H1 (cell line): ENCODE measurements around the gene LCA5L. TPM values are rescaled to one million over a fixed set of nuclear protein-coding genes. Genes with fewer than 3 reads are reported as not detected.

ENCODE experiments used
- CTCF ChIA-PET: fragments of 300-600 bp; sonication (Branson Sonifier 250); formaldehyde crosslinking; loops from one replicate; lab custom pipeline; 2021; ENCODE audit not compliant: partially characterized antibody; lab: Charles Lee
- POLR2A ChIA-PET: fragments of 300-600 bp; sonication (Branson Sonifier 250); formaldehyde crosslinking; loops from one replicate; lab custom pipeline; 2021; ENCODE audit warnings: inconsistent platforms; ENCODE audit not compliant: partially characterized antibody; lab: Charles Lee
- DNase-seq, 2 experiments: peaks; one replicate each; pipeline versions ENCODE4 v3.0.0 to v3.0.0-alpha.2; 2010 to 2022; ENCODE audit warnings: low spot score in 2 of 2, low read depth in 1 of 2, mixed read lengths in 1 of 2
- FAIRE-seq: peaks from 2 replicates; lab custom pipeline; 2011; peaks lifted over from hg19 to GRCh38; lab: Jason Lieb, UNC
- H2AFZ ChIP-seq: 2 replicates; pipeline ENCODE4 v1.8.1; 2012; ENCODE audit warnings: low read length, inconsistent platforms
- H2AK5ac ChIP-seq: 2 replicates; pipeline ENCODE4 v1.6.1; 2013; ENCODE audit warnings: low read depth, low read length
- H2BK120ac ChIP-seq: replicated peaks from 2 replicates; pipeline ENCODE3; 2013; ENCODE audit warnings: low read depth, low read length, inconsistent platforms
- H2BK12ac ChIP-seq: 2 replicates; pipeline ENCODE4 v1.6.1; 2013; ENCODE audit warnings: low read depth, low read length
- H2BK15ac ChIP-seq: 2 replicates; pipeline ENCODE4 v1.6.1; 2013; ENCODE audit warnings: low read length
- H2BK20ac ChIP-seq: 2 replicates; pipeline ENCODE4 v1.6.1; 2013; ENCODE audit warnings: low read length
- H2BK5ac ChIP-seq: 2 replicates; pipeline ENCODE4 v1.6.1; 2013; ENCODE audit warnings: low read depth, low read length
- H3K14ac ChIP-seq: 2 replicates; pipeline ENCODE4 v1.6.1; 2013; ENCODE audit warnings: inconsistent platforms; ENCODE audit not compliant: insufficient read length
- H3K18ac ChIP-seq: 2 replicates; pipeline ENCODE4 v1.6.1; 2013; ENCODE audit warnings: low read length; ENCODE audit errors: extremely low read depth
- H3K23ac ChIP-seq: 2 replicates; pipeline ENCODE4 v1.6.1; 2013; ENCODE audit warnings: inconsistent platforms; ENCODE audit not compliant: insufficient read length
- H3K23me2 ChIP-seq: 2 replicates; pipeline ENCODE4 v1.6.1; 2013; ENCODE audit warnings: low read depth, low read length
- H3K27ac ChIP-seq: 2 replicates; pipeline ENCODE4 v1.6.1; 2011; ENCODE audit warnings: low read depth, low read length, inconsistent platforms
- H3K27me3 ChIP-seq, 4 experiments: replicated peaks in 1 of 4; 1 replicate in 1 of 4; 2 replicates in 3 of 4; pipeline versions ENCODE4 v1.6.1 to v1.8.1; 2011 to 2013; ENCODE audit warnings: low read length in 3 of 4, mild to moderate bottlenecking in 3 of 4, inconsistent platforms in 2 of 4, mixed read lengths in 2 of 4, moderate library complexity in 1 of 4; ENCODE audit not compliant: control insufficient read depth in 3 of 4, insufficient read depth in 3 of 4; ENCODE audit errors: extremely low read depth in 1 of 4
- H3K36me3 ChIP-seq, 4 experiments: 2 replicates each; pipeline versions ENCODE4 v1.6.1 to v1.8.1; 2011 to 2013; ENCODE audit warnings: mild to moderate bottlenecking in 4 of 4, low read length in 3 of 4, moderate library complexity in 2 of 4, control low read depth in 1 of 4, inconsistent platforms in 1 of 4; ENCODE audit not compliant: insufficient read depth in 4 of 4, control insufficient read depth in 2 of 4
- H3K4ac ChIP-seq: replicated peaks from 2 replicates; pipeline ENCODE3; 2013; ENCODE audit warnings: low read length, low read depth, mixed read lengths, inconsistent platforms; ENCODE audit not compliant: insufficient read length
- H3K4me1 ChIP-seq, 4 experiments: replicated peaks in 1 of 4; 1 replicate in 1 of 4; 2 replicates in 3 of 4; pipeline versions ENCODE4 v1.6.1 to v1.8.1; 2011 to 2013; ENCODE audit warnings: low read length in 3 of 4, inconsistent platforms in 2 of 4, mixed read lengths in 1 of 4; ENCODE audit not compliant: insufficient read depth in 4 of 4, control insufficient read depth in 3 of 4
- H3K4me2 ChIP-seq, 2 experiments: 2 replicates each; pipeline versions ENCODE4 v1.6.1 to v1.8.1; 2011 to 2013; ENCODE audit warnings: low read depth in 2 of 2, low read length in 2 of 2, control low read depth in 1 of 2, inconsistent platforms in 1 of 2, mild to moderate bottlenecking in 1 of 2; ENCODE audit not compliant: insufficient read depth in 1 of 2
- H3K4me3 ChIP-seq, 4 experiments: fragments of 200-600, 300-600 bp in 1 of 4; sonication (generic), shearing (Covaris generic), sonication (Bioruptor Twin) in 1 of 4; 2 replicates each; pipeline versions ENCODE4 v1.5.1 to v1.8.1; 2011 to 2016; ENCODE audit warnings: low read length in 4 of 4, low read depth in 3 of 4, control low read depth in 2 of 4, inconsistent platforms in 2 of 4, mild to moderate bottlenecking in 2 of 4, mixed read lengths in 1 of 4, moderate library complexity in 1 of 4; ENCODE audit not compliant: insufficient read depth in 2 of 4; ENCODE audit errors: extremely low read depth in 1 of 4
- H3K56ac ChIP-seq: replicated peaks from 2 replicates; pipeline ENCODE3; 2013; ENCODE audit warnings: low read depth, mild to moderate bottlenecking, mixed read lengths, low read length, inconsistent platforms; ENCODE audit not compliant: insufficient read length
- H3K79me1 ChIP-seq: 2 replicates; pipeline ENCODE4 v1.6.1; 2013; ENCODE audit warnings: low read depth, low read length, control low read depth
- H3K79me2 ChIP-seq, 2 experiments: 2 replicates each; pipeline versions ENCODE4 v1.6.1 to v1.8.1; 2012 to 2013; ENCODE audit warnings: low read length in 2 of 2, mild to moderate bottlenecking in 2 of 2, inconsistent platforms in 1 of 2; ENCODE audit not compliant: insufficient read depth in 2 of 2, control insufficient read depth in 1 of 2
- H3K9ac ChIP-seq, 4 experiments: replicated peaks in 1 of 4; 1 replicate in 1 of 4; 2 replicates in 3 of 4; pipeline versions ENCODE4 v1.6.1 to v1.8.1; 2011 to 2013; ENCODE audit warnings: low read depth in 3 of 4, low read length in 3 of 4, control low read depth in 2 of 4, mild to moderate bottlenecking in 2 of 4, moderate library complexity in 2 of 4, inconsistent platforms in 1 of 4; ENCODE audit errors: extremely low read depth in 1 of 4
- H3K9me3 ChIP-seq, 2 experiments: 2 replicates each; pipeline versions ENCODE4 v1.6.1 to v1.8.1; 2012 to 2013; ENCODE audit warnings: mild to moderate bottlenecking in 2 of 2, moderate library complexity in 2 of 2, control low read depth in 1 of 2, inconsistent platforms in 1 of 2, low read depth in 1 of 2, low read length in 1 of 2, mixed read lengths in 1 of 2; ENCODE audit not compliant: insufficient read depth in 2 of 2
- H4K20me1 ChIP-seq, 2 experiments: replicated peaks in 1 of 2; 2 replicates each; pipeline versions ENCODE3 to v1.8.1; 2011 to 2013; ENCODE audit warnings: inconsistent platforms in 2 of 2, low read length in 2 of 2, mild to moderate bottlenecking in 1 of 2; ENCODE audit not compliant: insufficient read depth in 2 of 2, control insufficient read depth in 1 of 2
- H4K5ac ChIP-seq: 2 replicates; pipeline ENCODE4 v1.6.1; 2013; ENCODE audit warnings: low read length, low read depth, mixed read lengths, inconsistent platforms; ENCODE audit not compliant: insufficient read length
- H4K8ac ChIP-seq: 2 replicates; pipeline ENCODE4 v1.8.0; 2013; ENCODE audit warnings: mild to moderate bottlenecking, moderate library complexity, low read length, inconsistent platforms; ENCODE audit not compliant: insufficient read depth; ENCODE audit errors: extremely low read depth
- H4K91ac ChIP-seq: replicated peaks from 2 replicates; pipeline ENCODE3; 2013; ENCODE audit warnings: low read length, mixed read lengths, inconsistent platforms; ENCODE audit not compliant: insufficient read length
- BCL11A ChIP-seq, 2 experiments: IDR thresholded peaks; one replicate each; pipeline ENCODE4 v1.6.1; 2011; ENCODE audit warnings: low read depth in 2 of 2, low read length in 2 of 2, mild to moderate bottlenecking in 2 of 2
- GTF2F1 ChIP-seq: IDR thresholded peaks from 2 replicates; pipeline ENCODE4 v1.6.1; 2012; ENCODE audit warnings: low read depth, low read length, improper control_type of control experiment, borderline replicate concordance
- POU5F1 ChIP-seq: IDR thresholded peaks from 2 replicates; pipeline ENCODE4 v1.6.1; 2011; ENCODE audit warnings: low read depth, mild to moderate bottlenecking, low read length, moderate library complexity
- RXRA ChIP-seq: IDR thresholded peaks from 2 replicates; pipeline ENCODE4 v1.6.1; 2011; ENCODE audit warnings: low read depth, mild to moderate bottlenecking, low read length, moderate library complexity; ENCODE audit not compliant: insufficient read depth
- SIX5 ChIP-seq: IDR thresholded peaks from 2 replicates; pipeline ENCODE4 v1.6.1; 2011; ENCODE audit warnings: mild to moderate bottlenecking, low read depth, low read length
- TCF12 ChIP-seq: IDR thresholded peaks from 2 replicates; pipeline ENCODE4 v1.6.1; 2011; ENCODE audit warnings: low read depth, mild to moderate bottlenecking, low read length
- ZNF274 ChIP-seq: IDR thresholded peaks from 2 replicates; pipeline ENCODE4 v1.7.0; 2012; ENCODE audit warnings: low read length, borderline replicate concordance; ENCODE audit errors: extremely low read depth
- WGBS, 2 experiments: shearing (Covaris generic) in 1 of 2; methylation state at CpG; one replicate each; pipeline versions ENCODE4 v1.1.6 to v1.1.7; 2013 to 2015; ENCODE audit warnings: low lambda C conversion rate in 2 of 2, mixed read lengths in 2 of 2, inconsistent platforms in 1 of 2, low coverage in 1 of 2, missing lambda C conversion rate in 1 of 2; ENCODE audit not compliant: insufficient replicate concordance in 2 of 2, insufficient coverage in 1 of 2, insufficient read length in 1 of 2; ENCODE audit errors: extremely low coverage in 1 of 2, missing lambda C conversion rate in 1 of 2; 5-methylcytosine and 5-hydroxymethylcytosine counted together
- polyA plus RNA-seq, 7 experiments: library from polyadenylated mRNA; depleted of rRNA in 3 of 7; stranded (reverse) in 5 of 7; unstranded in 2 of 7; fragments of >200 nt in 5 of 7; fragments of 200-250 nt in 2 of 7; gene quantifications; 1 replicate in 5 of 7; 2 replicates in 1 of 7; 4 replicates in 1 of 7; pipeline versions ENCODE4 v1.2.1 to v1.2.3, GENCODE V29; 2011 to 2013; ENCODE audit warnings: missing spikeins in 2 of 7, mixed read lengths in 2 of 7
- total RNA-seq: library from RNA; stranded (reverse); fragmentation: NEBNext Ultra II Directional; extraction: Animal tissue kit (Norgen Biotek cat#: 25700); gene quantifications from 2 replicates; pipeline ENCODE4 v1.2.1, GENCODE V29; 2021

The LCA5L gene
- total and polyA plus RNA-seq, 2 of the 8 experiments (the other 6 are each of a cell fraction or from before 2014, with no cell fraction given) = 0.11 to 0.84 TPM

DNA sequence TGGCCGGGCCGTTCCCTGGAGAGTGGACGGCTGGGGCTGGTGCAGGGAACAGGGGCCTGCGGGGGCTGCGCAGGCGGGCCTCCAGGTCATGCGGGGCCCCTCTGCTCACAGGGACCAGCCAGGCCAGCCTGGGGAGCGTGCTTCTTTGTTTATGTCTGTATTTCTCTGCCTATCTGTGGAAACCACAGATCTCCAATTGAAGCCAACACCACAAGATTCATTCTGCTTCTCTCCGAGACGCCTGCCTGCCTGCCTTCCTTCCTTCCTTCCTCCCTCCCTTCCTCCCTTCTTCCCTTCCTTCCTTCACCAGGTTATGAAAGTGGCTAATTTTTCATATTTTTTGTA lies 56.8 kb downstream of the LCA5L start:
- no peaks in the 10 kb centered on the region; the same call in 1 of the 2 replicates for H3K23me2 ChIP-seq
- no peaks in the 10 kb centered on the region for H4K20me1 ChIP-seq
- H2BK15ac ChIP-seq = no peak overlapping the region
- H2AK5ac ChIP-seq = no peak overlapping the region
- H2BK12ac ChIP-seq = no peak overlapping the region
- H3K56ac ChIP-seq = no peak overlapping the region
- no peak overlapping the region for H3K9ac ChIP-seq
- no peak overlapping the region for H3K14ac ChIP-seq
- TF ChIP-seq POU5F1 (no peak), SIX5 (no peak), RXRA (no peak), BCL11A (IDR thresholded peaks at IDR 0.05; ENCODE audit: low read depth in 2 of 2, low read length in 2 of 2) (no peak), GTF2F1 (no peak), TCF12 (no peak), ZNF274 (no peak)
- no peak overlapping the region for H3K4me3 ChIP-seq
- DNase-seq = no peak
- no peak overlapping the region for H4K5ac ChIP-seq
- H3K4ac ChIP-seq = no peak overlapping the region
- H4K8ac ChIP-seq = peak overlapping the region; percentile 18; the same call in 1 of the 2 replicates
- H2BK5ac ChIP-seq = no peak overlapping the region
- H3K79me2 ChIP-seq = peaks cover 0 to 3% of the 10 kb centered on the region in 2 experiments; a peak in 1 of 4 replicates
- ChIA-PET CTCF (interaction anchor here (0.7 to 6.7 kb wide), 2 partner anchors 52 to 56 kb away, joined by 3 to 47 read pairs; no protein-coding TSS in a partner anchor), POLR2A (no interaction called here)
- H3K18ac ChIP-seq = no peak overlapping the region; the same call in 1 of the 2 replicates
- H3K27ac ChIP-seq = no peak overlapping the region
- H3K4me2 ChIP-seq = peak overlapping the region in 1 of 2 experiments; percentile 5; a peak in 1 of 4 replicates
- no peak overlapping the region for H4K91ac ChIP-seq
- no peak overlapping the region for H2BK20ac ChIP-seq
- no peaks in the 10 kb centered on the region; the same call in 1 of the 2 replicates for H3K79me1 ChIP-seq
- 35% methylated on average over 10 of the region's 10 CpGs; no CpG with 5 or more reads in 1 of the 2 experiments for WGBS, 2 experiments
- no peaks in the 10 kb centered on the region for H3K27me3 ChIP-seq
- no peak overlapping the region for H2AFZ ChIP-seq
- peaks cover 0 to 2% (median 0%) of the 10 kb centered on the region in 4 experiments; a peak in 1 of 7 replicates for H3K4me1 ChIP-seq
- H3K9me3 ChIP-seq = no peaks in the 10 kb centered on the region
- H3K36me3 ChIP-seq = peaks cover 0 to 18% (median 9%) of the 10 kb centered on the region in 4 experiments; a peak in 5 of 8 replicates
- no peak overlapping the region for H2BK120ac ChIP-seq
- no peak overlapping the region for H3K23ac ChIP-seq
- FAIRE-seq = no peak
